Measurements from ENCODE around the gene PTPN7.

DNA sequence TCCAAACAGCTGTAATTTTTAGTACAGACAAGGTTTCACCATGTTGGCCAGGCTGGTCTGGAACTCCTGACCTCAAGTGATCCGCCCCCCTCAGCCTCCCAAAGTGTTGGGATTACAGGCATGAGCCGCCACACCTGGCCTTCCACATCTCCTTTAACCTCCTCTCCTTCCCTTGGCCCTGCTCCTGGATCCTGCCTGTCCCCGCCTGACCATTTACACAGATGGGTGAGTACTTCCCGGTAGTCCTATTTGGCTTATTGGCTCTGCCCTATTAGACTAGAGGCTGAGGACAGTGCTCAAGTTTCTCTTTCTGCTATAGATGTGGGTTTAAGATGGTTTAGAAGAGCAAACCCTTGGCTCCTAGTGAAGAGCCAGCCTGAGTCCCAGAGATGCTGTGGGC lies 7.1 kb downstream of the PTPN7 start:
- TF ChIP-seq CTCF (IDR thresholded peaks at IDR 0.05) (no peak), POLR2A (IDR thresholded peaks at IDR 0.05) (no peak)

Data from Peyer's patch (tissue), 4 donors.